GM12864 (cell line): ENCODE results near the gene RNF224.

ENCODE experiments used
- DNase-seq: peaks from one replicate; pipeline ENCODE4 v3.0.0-alpha.2; 2011; ENCODE audit warnings: low read depth
- H3K4me3 ChIP-seq: 2 replicates; pipeline ENCODE4 v1.5.1; 2011; ENCODE audit warnings: mild to moderate bottlenecking, low read depth, low read length, control low read depth
- TF ChIP-seq, protein P1 (sequence below): IDR thresholded peaks from 2 replicates; pipeline ENCODE4 v1.5.1; 2011; ENCODE audit warnings: low read depth, mild to moderate bottlenecking, moderate library complexity, low read length, control low read depth, inconsistent platforms; ENCODE audit errors: missing control alignments

Gene RNF224

DNA sequence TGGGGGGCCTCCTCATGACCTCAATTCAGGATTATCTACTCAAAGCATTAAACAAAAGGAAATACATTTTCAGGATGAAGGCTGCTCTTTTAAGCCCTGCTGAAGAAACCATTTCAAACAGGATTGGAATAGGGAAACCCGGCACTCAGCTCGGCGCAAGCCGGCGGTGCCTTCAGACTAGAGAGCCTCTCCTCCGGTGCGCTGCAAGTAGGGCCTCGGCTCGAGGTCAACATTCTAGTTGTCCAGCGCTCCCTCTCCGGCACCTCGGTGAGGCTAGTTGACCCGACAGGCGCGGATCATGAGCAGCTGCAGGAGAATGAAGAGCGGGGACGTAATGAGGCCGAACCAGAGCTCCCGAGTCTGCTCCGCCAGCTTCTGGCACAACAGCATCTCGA is 22.6 kb upstream of the RNF224 start:
- TF ChIP-seq, protein P1, sequence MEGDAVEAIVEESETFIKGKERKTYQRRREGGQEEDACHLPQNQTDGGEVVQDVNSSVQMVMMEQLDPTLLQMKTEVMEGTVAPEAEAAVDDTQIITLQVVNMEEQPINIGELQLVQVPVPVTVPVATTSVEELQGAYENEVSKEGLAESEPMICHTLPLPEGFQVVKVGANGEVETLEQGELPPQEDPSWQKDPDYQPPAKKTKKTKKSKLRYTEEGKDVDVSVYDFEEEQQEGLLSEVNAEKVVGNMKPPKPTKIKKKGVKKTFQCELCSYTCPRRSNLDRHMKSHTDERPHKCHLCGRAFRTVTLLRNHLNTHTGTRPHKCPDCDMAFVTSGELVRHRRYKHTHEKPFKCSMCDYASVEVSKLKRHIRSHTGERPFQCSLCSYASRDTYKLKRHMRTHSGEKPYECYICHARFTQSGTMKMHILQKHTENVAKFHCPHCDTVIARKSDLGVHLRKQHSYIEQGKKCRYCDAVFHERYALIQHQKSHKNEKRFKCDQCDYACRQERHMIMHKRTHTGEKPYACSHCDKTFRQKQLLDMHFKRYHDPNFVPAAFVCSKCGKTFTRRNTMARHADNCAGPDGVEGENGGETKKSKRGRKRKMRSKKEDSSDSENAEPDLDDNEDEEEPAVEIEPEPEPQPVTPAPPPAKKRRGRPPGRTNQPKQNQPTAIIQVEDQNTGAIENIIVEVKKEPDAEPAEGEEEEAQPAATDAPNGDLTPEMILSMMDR: no peak
- DNase-seq: no peak
- H3K4me3 ChIP-seq: peak overlapping the region; percentile 93

GRCh38 chr9:137205126-137206069 is 21.9 kb upstream of the RNF224 start, which contains the start of the genes NDOR1 and TMEM203:
NDOR1 (plus strand) TSS chr9:137205700; CDS start chr9:137205778, 78 bp downstream.
TMEM203 (minus strand) TSS chr9:137205648; CDS start chr9:137205414, 234 bp downstream.
- H3K4me3 ChIP-seq: peak within 1 kb of the TSS; percentile 93
- TF ChIP-seq, protein P1: no peak
- peak; percentile 41 for DNase-seq

GRCh38 chr9:137206602-137207001 is 20.7 kb upstream of the RNF224 start:
- TF ChIP-seq, protein P1: no peak
- H3K4me3 ChIP-seq: peak overlapping the region; percentile 93
- DNase-seq: no peak

- H3K4me3 ChIP-seq: no peak overlapping the region
- TF ChIP-seq, protein P1: no peak
- DNase-seq: no peak
Observed at GRCh38 chr9:137211532-137211931, 15.8 kb upstream of the RNF224 start.

GRCh38 chr9:137212520-137212919 is 14.8 kb upstream of the RNF224 start:
- no peak overlapping the region for H3K4me3 ChIP-seq
- no peak for DNase-seq
- TF ChIP-seq, protein P1: no peak

DNA sequence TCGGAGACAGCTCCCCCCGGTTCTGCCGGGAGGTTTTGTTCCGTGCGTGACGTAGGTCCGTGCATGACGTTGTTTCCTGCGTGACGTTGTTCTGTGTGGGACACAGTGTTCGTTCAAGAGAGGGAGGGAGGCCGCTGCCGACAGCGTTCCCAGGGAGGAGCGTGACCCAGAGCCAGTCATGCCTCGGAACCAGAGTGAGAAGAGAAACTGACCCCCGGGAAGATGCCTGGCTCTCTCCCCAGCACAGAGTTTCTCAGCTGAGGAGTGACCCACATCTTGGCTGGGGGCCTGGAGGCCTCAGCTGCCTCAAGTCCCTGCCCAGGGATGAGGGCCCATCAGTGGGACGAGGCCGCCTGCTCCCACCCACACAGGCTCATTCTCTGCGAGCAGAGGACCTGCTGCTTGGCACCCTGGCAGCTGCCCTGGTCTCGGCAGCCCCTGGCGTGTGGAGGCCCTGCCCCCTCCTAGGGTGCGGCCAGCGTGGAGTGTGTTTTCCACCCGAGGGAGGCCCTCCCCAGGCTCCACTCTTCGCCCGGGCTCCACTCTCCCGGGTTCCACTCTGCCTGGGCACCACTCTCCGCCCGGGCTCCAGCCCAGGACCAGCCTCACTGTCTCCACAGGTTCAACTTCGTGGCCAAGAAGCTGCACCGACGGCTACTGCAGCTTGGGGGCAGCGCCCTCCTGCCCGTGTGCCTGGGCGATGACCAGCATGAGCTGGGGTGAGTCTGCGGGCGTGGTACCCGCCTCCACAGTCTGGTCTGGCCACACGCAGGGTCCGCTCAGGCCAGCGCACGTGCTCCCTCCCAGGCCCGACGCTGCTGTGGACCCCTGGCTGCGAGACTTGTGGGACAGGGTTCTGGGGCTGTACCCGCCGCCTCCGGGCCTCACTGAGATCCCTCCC is 13.9 kb upstream of the RNF224 start:
- no peak overlapping the region for H3K4me3 ChIP-seq
- DNase-seq: no peak
- TF ChIP-seq, protein P1: peak; percentile 16
